ENCODE results near the gene NTM.

The NTM gene

DNA sequence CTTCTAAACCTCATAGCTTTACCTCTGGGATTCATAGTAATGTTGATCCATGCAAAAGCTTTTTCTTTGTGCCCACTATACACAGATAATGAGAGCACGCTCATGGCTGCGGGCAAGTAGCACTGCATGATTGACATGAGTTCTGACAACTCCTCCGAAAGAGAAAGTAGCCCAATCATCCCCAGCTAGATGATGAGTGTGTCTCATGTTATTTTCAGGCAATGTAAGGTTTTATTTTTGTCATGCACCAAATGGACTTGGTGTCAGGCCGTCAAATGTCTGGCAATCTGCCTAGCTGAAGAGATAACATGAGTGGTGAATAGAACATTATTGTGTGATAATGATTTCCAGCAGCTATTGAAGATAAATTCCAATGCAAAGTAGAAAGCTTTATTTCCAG lies 662.6 kb downstream of the NTM start:
- no peak for TF ChIP-seq CTCF (IDR thresholded peaks at IDR 0.05; ENCODE audit: low read depth, low read length, missing control alignments)
- no peak for DNase-seq (ENCODE audit: low read depth)
- H3K4me3 ChIP-seq (ENCODE audit: low read depth, low read length), result no peak overlapping the region

DNA sequence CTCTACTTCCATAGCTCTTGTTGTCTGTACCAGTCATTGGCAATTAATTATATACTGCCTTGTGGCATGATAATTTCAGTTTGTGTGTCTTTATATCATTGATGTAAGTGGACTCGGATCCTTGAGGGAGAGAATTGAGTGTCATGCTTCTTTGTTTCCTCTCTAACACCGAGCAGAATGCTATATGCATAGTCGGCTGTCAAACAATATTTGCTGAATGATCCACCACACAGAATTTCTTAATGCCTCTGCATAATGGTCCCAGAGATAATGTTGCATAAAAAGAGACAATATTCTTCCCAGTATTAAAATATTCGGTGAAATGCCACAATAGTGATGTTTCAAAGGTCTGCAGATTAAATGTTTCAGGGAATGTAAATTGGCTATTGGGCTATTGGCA lies 664.8 kb downstream of the NTM start:
- TF ChIP-seq CTCF (IDR thresholded peaks at IDR 0.05; ENCODE audit: low read depth, low read length, missing control alignments), result no peak
- DNase-seq (ENCODE audit: low read depth), result no peak
- H3K4me3 ChIP-seq (ENCODE audit: low read depth, low read length), result no peak overlapping the region

- no peak overlapping the region for H3K4me3 ChIP-seq (ENCODE audit: low read depth, low read length)
- no peak for DNase-seq (ENCODE audit: low read depth)
- TF ChIP-seq CTCF (IDR thresholded peaks at IDR 0.05; ENCODE audit: low read depth, low read length, missing control alignments), result no peak
These were observed 665.4 kb downstream of the NTM start for GRCh38 chr11:132035766-132036165.

DNA sequence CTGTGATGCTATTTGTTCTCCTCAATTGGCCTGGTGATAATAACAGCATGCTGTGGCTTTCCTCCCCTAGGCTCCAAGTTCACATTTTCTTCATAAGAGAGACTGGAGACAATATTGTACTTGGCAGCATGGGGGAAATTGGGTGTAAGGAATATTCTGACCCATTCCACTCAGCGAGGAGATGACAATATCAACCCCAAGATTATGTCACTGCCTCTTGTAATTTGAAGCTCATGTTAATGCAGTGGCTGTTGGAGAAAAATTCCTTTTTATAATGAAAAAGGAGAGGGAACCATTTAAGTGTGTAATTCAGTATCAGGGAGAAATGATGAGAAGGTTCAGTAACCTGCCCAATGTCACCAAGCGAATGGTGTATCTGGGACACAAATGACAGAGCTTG lies 665.8 kb downstream of the NTM start:
- DNase-seq (ENCODE audit: low read depth), result no peak
- H3K4me3 ChIP-seq (ENCODE audit: low read depth, low read length), result no peak overlapping the region
- no peak for TF ChIP-seq CTCF (IDR thresholded peaks at IDR 0.05; ENCODE audit: low read depth, low read length, missing control alignments)

GRCh38 chr11:132036746-132037466 lies 666.5 kb downstream of the NTM start:
- no peak for DNase-seq (ENCODE audit: low read depth)
- no peak for TF ChIP-seq CTCF (IDR thresholded peaks at IDR 0.05; ENCODE audit: low read depth, low read length, missing control alignments)
- H3K4me3 ChIP-seq (ENCODE audit: low read depth, low read length), result no peak overlapping the region

DNA sequence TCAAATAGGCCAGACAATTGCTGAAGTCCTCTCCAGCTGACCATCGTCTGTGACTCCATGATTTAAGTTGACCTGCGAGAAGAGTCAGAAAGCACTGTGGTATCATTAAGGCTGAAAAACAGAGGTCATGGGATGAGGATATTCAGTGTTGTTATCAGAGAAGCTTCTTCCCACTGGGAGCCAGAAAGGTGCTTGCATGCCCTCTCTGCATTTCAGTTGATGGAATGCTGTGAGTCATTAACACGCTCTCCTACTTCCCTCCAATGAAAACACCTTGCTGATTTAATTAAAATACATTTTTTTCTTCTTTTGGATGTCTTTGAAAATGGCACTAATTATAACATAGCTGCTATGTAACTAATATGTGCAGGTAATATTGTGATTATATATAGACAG lies 667.0 kb downstream of the NTM start:
- no peak for TF ChIP-seq CTCF (IDR thresholded peaks at IDR 0.05; ENCODE audit: low read depth, low read length, missing control alignments)
- no peak overlapping the region for H3K4me3 ChIP-seq (ENCODE audit: low read depth, low read length)
- DNase-seq (ENCODE audit: low read depth), result no peak

DNA sequence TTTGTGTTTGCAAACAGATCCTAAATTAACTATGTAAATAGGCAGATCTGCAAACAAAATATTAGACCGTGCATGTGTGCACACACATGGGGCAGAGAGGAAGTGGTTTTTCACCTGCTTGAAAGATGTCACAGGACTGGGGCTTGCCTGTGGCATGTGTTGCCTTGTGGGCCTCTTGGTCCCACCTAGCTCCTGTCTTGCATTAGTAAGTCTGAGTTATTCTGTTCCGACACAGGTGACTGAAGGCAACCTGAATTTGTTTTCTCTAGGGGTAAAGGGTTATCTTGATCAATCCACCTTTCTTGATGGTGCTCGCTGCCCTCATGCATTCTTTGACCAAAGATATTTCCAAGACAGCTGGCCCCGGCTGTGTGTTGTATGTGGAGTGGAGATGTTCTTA lies 667.5 kb downstream of the NTM start:
- no peak overlapping the region for H3K4me3 ChIP-seq (ENCODE audit: low read depth, low read length)
- no peak for TF ChIP-seq CTCF (IDR thresholded peaks at IDR 0.05; ENCODE audit: low read depth, low read length, missing control alignments)
- no peak for DNase-seq (ENCODE audit: low read depth)

Data from GM12864 (cell line).